GM19455 (cell line): ENCODE measurements around the gene SLC35F4.
"Not testable (repeated sequence)": the region's sequence is repeated elsewhere in the genome, so short reads cannot be mapped to it uniquely, and the experiment has no call there.

Experiments used
- ATAC-seq: cut with Tn5 transposase; IDR thresholded peaks from one replicate; pipeline ENCODE4 v1.9.1; 2021; ENCODE audit not compliant: unreplicated experiment

Gene SLC35F4

GRCh38 chr14:57865403-57866198 lies at the start of gene SLC35F4:
TSS of gene SLC35F4 (minus strand) at chr14:57866092.
- no peak for ATAC-seq

GRCh38 chr14:57909626-57910025 lies 43.7 kb upstream of the SLC35F4 start:
- no peak for ATAC-seq

- no peak for ATAC-seq
Observed at GRCh38 chr14:57903954-57904353, 38.1 kb upstream of the SLC35F4 start.

GRCh38 chr14:57898837-57899572 lies 33.1 kb upstream of the SLC35F4 start:
- no peak for ATAC-seq

GRCh38 chr14:57897144-57897748 lies 31.4 kb upstream of the SLC35F4 start:
- ATAC-seq, result no peak

GRCh38 chr14:57889245-57889644 lies 23.4 kb upstream of the SLC35F4 start:
- ATAC-seq, result no peak

GRCh38 chr14:57884175-57884574 lies 18.3 kb upstream of the SLC35F4 start:
- ATAC-seq, result no peak

- ATAC-seq, result no peak
Observed at GRCh38 chr14:57883061-57883460, 17.2 kb upstream of the SLC35F4 start.

- no peak for ATAC-seq
Observed at GRCh38 chr14:57879516-57879915, 13.6 kb upstream of the SLC35F4 start.

GRCh38 chr14:57875985-57876384 lies 10.1 kb upstream of the SLC35F4 start:
- ATAC-seq, result no peak

- no peak for ATAC-seq
Observed at GRCh38 chr14:57875296-57875695, 9.4 kb upstream of the SLC35F4 start.

GRCh38 chr14:57871459-57872080 lies 5.7 kb upstream of the SLC35F4 start:
- peak; percentile 63 for ATAC-seq

GRCh38 chr14:57870686-57871457 lies 5.0 kb upstream of the SLC35F4 start:
- no peak for ATAC-seq

- no peak for ATAC-seq
Observed at GRCh38 chr14:57869617-57870016, 3.7 kb upstream of the SLC35F4 start.

GRCh38 chr14:57866199-57866705 lies 360 bp upstream of the SLC35F4 start:
- no peak for ATAC-seq

- no peak for ATAC-seq
Observed at GRCh38 chr14:57865066-57865402, 858 bp downstream of the SLC35F4 start.

GRCh38 chr14:57864659-57865058 lies 1.2 kb downstream of the SLC35F4 start:
- ATAC-seq, result no peak

- ATAC-seq, result no peak
Observed at GRCh38 chr14:57863471-57863870, 2.4 kb downstream of the SLC35F4 start.

GRCh38 chr14:57855666-57856065 lies 10.2 kb downstream of the SLC35F4 start:
- ATAC-seq, result not testable (repeated sequence)

- no peak for ATAC-seq
Observed at GRCh38 chr14:57854571-57854970, 11.3 kb downstream of the SLC35F4 start.

- no peak for ATAC-seq
Observed at GRCh38 chr14:57851354-57851753, 14.5 kb downstream of the SLC35F4 start.
